ENCODE results near the gene MTCH1. TPM values are rescaled to one million over a fixed set of nuclear protein-coding genes. Genes with fewer than 3 reads are reported as not detected.

MTCH1 gene, protein sequence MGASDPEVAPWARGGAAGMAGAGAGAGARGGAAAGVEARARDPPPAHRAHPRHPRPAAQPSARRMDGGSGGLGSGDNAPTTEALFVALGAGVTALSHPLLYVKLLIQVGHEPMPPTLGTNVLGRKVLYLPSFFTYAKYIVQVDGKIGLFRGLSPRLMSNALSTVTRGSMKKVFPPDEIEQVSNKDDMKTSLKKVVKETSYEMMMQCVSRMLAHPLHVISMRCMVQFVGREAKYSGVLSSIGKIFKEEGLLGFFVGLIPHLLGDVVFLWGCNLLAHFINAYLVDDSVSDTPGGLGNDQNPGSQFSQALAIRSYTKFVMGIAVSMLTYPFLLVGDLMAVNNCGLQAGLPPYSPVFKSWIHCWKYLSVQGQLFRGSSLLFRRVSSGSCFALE
- total RNA-seq = 154 TPM

DNA sequence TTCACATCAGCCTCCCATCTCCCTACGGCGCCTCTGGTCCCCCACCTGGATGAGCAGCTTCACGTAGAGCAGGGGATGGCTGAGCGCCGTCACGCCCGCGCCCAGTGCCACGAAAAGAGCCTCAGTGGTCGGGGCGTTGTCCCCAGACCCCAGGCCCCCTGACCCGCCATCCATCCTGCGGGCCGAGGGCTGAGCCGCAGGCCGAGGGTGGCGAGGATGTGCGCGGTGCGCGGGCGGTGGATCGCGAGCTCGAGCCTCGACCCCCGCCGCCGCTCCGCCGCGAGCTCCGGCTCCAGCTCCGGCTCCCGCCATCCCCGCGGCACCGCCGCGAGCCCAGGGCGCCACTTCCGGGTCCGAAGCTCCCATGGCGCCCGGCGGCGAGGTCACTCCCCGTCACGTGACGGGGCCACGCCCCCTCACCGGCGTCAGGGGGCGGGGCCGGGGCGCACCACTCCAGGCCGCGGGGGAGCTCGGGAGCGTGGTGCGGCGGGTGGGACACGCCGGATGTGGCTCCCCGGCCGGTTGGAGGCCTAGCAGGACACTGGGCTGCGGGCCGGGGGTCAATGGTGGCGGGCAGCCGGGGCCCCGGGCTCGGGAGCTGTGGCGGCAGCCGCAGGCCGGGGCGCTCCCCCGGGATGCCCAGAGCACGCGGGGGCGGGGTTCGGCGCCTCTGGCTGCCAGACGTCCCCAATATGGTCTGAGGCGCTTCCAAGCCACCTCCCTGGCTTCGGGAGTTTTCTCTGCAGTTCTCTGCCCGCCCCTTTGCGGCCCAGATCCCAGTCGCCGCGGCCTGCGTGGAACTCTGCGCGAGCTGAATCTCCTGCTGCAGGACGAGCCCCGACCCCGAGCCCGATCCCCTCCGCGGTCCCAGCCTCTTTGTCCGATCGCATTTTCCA is at the start of gene MTCH1:
Gene MTCH1 (minus strand): TSS at position 389 of the 896 bp plus-strand sequence. CDS start 23 bp downstream, at position 366.
- DNase-seq (ENCODE audit: low spot score) (peak; percentile 93), ATAC-seq (peak; percentile 94)
- intact Hi-C loops (cut with DNase I) = no loop called here

- ATAC-seq (no peak), DNase-seq (ENCODE audit: low spot score) (no peak)
- intact Hi-C loops (cut with DNase I) = no loop called here
Observed at GRCh38 chr6:37033819-37034795, 48.1 kb upstream of the MTCH1 start.

GRCh38 chr6:37033255-37033654 is 47.3 kb upstream of the MTCH1 start:
- intact Hi-C loops (cut with DNase I) = no loop called here
- DNase-seq (ENCODE audit: low spot score) (no peak), ATAC-seq (no peak)

GRCh38 chr6:37032239-37032638 is 46.2 kb upstream of the MTCH1 start:
- intact Hi-C loops (cut with DNase I) = no loop called here
- DNase-seq (ENCODE audit: low spot score) (no peak), ATAC-seq (no peak)

DNA sequence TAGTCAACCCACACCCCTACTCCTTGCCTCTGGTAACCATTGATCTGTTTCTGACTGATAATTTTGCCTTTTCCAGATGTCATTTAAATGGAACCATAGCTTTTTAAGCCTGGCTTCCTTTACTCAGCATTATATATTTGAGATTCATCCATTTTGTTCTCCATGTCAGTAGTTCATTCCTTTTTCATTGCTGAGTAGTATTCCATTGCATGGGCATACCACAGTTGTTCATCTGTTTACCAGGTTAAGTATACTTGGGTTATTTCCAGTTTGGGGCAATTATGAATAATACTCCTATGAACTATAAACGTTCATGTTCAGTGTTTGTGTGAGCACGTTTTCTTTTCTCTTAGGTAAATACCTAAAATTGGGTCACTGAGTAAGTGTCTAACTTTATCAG is 44.6 kb upstream of the MTCH1 start:
- ATAC-seq (no peak), DNase-seq (ENCODE audit: low spot score) (no peak)
- intact Hi-C loops (cut with DNase I) = no loop called here

- intact Hi-C loops (cut with DNase I) = no loop called here
- ATAC-seq (peak; percentile 93), DNase-seq (ENCODE audit: low spot score) (peak; percentile 81)
Observed at GRCh38 chr6:37029249-37029971, 43.4 kb upstream of the MTCH1 start.

- intact Hi-C loops (cut with DNase I) = no loop called here
- DNase-seq (ENCODE audit: low spot score) (no peak), ATAC-seq (no peak)
Observed at GRCh38 chr6:37027811-37028469, 41.9 kb upstream of the MTCH1 start.

DNA sequence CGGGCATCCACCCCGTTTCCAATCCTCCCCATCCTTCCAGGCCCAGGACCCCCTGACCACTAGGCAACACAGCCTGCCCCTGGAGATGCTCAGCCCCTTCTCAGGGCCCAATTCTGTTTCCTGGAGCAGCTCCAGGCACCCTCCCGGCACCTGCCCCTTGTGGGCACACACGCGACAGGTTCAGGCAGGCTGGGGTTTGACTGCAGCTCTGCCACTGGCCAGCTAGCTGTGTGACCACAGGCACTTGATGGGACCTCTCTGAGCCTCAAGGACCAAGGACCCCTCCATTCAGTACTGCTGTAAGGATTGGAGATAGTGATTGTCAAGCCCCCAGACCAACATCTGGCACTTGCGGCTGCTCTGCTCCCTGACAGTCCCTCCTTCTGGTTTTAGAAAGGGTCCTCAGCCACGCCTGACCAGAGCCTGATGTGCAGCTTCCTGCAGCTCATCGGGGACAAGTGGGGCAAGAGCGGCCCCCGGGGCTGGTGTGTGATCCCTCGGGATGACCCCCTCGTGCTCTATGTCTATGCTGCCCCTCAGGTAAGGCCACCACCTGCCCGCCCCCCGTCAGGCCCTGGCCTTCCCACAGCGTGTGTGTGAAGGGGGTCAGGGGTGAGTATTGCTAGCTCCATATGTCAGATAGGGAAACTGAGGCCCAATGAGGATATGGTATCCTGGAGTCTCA is 41.2 kb upstream of the MTCH1 start:
- intact Hi-C loops (cut with DNase I) = no loop called here
- DNase-seq (ENCODE audit: low spot score) (no peak), ATAC-seq (no peak)

DNA sequence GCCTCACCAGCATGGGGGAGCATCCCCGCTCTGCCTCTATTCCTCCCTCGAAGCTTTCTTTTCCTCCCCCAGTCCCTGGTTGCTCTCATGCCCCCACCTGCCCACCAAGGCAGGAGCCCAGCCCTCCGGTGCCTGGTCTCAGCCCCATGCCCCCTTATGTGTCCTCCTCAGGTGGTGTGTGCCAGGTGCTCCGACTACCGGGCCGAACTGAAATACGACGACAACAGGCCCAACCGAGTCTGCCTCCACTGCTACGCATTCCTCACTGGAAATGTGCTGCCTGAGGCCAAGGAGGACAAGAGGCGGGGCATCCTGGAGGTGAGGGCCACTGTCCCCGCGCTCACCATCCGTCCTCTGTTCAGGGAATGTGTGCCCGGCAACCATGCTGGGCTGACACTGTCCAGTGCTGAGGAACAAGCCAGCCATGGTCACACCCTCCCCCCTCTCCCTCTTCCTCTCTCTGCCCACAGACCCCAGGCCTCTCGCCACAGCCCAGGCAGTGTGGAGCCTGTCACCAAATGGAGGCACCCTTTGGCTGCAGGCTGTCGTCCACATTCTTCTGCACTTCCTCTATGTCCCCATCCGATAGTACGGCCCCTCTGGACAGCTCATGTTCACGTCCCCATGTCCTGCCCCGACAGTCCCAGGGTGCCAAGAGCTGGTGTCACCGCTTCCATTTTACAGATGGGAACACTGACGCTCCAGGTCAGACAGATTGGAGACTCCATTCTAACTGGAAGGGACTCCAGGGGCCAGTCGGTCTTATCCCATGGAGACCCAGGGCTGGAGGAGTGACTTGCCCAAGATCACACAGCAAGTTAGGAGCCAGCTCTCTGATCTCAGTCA is 39.8 kb upstream of the MTCH1 start:
- no peak for ATAC-seq
- DNase-seq (ENCODE audit: low spot score) = no peak
- intact Hi-C loops (cut with DNase I) = no loop called here

DNA sequence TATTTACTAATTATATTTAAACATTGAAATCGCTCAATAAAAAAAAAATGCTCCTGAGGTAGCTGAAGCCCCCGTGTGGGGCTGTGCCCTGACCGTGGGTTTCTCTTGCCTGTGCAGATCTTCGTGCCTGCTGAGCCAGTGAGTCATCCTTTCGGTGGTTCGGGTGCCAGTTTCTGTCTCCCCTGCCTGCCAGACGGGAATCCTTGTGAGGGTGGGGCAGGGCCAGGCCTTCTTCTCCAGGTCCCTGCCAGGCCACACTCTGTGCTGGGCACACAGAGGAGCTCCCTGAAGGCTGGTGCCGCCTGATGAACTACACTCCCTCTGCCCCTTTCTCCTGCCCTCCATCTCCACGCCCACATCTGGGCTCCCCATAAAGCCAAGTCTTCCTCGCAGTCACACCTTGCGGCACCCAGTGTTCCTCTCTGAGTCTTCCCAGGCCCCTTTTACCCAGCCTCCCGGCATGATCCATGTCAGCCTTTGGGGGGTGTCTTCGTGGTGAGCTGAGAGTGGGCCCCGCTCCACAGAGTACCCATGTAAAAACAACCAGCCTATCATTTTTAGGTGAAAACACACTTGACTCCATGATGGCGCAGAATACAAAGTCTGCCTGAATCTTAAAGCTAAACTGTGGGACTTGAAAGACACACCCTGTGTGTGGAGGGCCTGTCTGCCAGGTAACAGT is 38.8 kb upstream of the MTCH1 start:
- DNase-seq (ENCODE audit: low spot score) (no peak), ATAC-seq (no peak)
- intact Hi-C loops (cut with DNase I) = loop anchor here (5.0 kb wide), 1 partner anchor 47 kb away; no protein-coding TSS in a partner anchor

GRCh38 chr6:37022135-37022863 is 36.3 kb upstream of the MTCH1 start:
- no peak for DNase-seq (ENCODE audit: low spot score)
- intact Hi-C loops (cut with DNase I) = loop anchor here (5.0 kb wide), 1 partner anchor 45 kb away; no protein-coding TSS in a partner anchor
- ATAC-seq = no peak

GRCh38 chr6:37021356-37022129 is 35.5 kb upstream of the MTCH1 start:
- no peak for ATAC-seq
- intact Hi-C loops (cut with DNase I) = loop anchor here (5.0 kb wide), 1 partner anchor 44 kb away; no protein-coding TSS in a partner anchor

DNA sequence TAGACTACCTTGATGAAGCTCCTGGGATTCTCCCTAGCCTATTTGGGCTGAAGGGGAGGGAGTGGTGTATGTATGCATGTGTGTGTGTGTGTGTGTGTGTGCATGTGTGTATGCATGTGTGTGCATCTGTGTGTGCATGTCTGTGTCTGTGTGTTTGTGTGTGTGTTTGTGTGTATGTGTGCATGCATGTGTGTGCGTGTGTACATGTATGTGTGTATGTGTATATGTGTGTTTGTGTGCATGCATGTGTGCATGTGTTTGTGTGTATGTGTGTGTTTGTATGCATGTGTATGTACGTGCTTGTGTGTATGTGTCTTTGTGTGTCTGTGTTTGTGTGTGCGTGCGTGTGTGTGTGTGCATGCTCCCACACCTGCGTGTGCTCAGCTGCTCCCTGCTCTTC is 34.8 kb upstream of the MTCH1 start:
- DNase-seq (ENCODE audit: low spot score) = no peak

More at GRCh38 chr6:37021356-37022129, 35.5 kb upstream of the MTCH1 start:
- no peak for DNase-seq (ENCODE audit: low spot score)

DNA sequence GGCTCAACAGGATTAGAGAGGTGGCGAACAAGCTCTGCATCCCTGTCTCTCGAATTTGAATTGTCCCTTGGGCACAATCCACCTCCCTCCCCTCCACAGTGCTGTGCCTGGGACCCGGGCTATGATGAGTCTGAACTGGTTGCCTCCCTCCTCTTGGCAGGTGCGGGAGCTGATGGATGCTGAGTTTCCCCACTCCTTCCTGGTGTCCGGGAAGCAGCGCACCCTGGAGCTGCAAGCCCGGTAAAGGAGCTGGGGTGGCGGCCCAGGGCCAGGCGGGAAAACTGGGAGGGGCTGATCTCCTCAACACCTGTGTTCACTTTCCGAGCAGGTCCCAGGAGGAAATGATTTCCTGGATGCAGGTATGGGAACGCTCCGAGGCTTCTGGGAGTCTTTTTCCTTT is 34.4 kb upstream of the MTCH1 start:
- intact Hi-C loops (cut with DNase I) = loop anchor here (5.0 kb wide), 1 partner anchor 43 kb away; no protein-coding TSS in a partner anchor
- DNase-seq (ENCODE audit: low spot score) (no peak), ATAC-seq (no peak)

More for the DNA sequence above, 34.8 kb upstream of the MTCH1 start:
- intact Hi-C loops (cut with DNase I) = loop anchor here (5.0 kb wide), 1 partner anchor 44 kb away; no protein-coding TSS in a partner anchor
- no peak for ATAC-seq
